Tibial nerve (tissue), 4 donors: ENCODE results near the gene CENPX. TPM values are rescaled to one million over a fixed set of nuclear protein-coding genes. Genes with fewer than 3 reads are reported as not detected.

Experiments
- DNase-seq, 2 donors: peaks; one replicate each; pipeline ENCODE4 v3.0.0-alpha.2; 2019; ENCODE audit warnings: low spot score in 2 of 2
- H3K27ac ChIP-seq, 4 donors: fragments of 200-600 bp; sonication (generic) in 3 of 4; one replicate each; pipeline ENCODE4 v1.5.1; 2017 to 2019; ENCODE audit warnings: mild to moderate bottlenecking in 1 of 4
- H3K27me3 ChIP-seq, 2 donors: fragments of 200-600 bp; sonication (generic) in 1 of 2; one replicate each; pipeline versions ENCODE4 v1.5.1 to v1.6.0; 2017 to 2019
- H3K36me3 ChIP-seq, 3 donors: fragments of 200-600 bp; sonication (generic); one replicate each; pipeline ENCODE4 v1.5.1; 2018 to 2019
- H3K4me1 ChIP-seq, 4 donors: fragments of 200-600 bp; sonication (generic) in 3 of 4; one replicate each; pipeline ENCODE4 v1.5.1; 2017 to 2019
- H3K4me3 ChIP-seq, 4 donors: fragments of 200-600 bp; sonication (generic) in 3 of 4; one replicate each; pipeline ENCODE4 v1.5.1; 2017 to 2019; ENCODE audit warnings: mild to moderate bottlenecking in 1 of 4, moderate library complexity in 1 of 4
- H3K9me3 ChIP-seq, 4 donors: fragments of 200-600 bp; sonication (generic) in 3 of 4; one replicate each; pipeline ENCODE4 v1.5.1; 2017 to 2019
- CTCF ChIP-seq, 5 experiments: fragments of 200-600 bp in 3 of 5; fragments of 450-650 bp in 2 of 5; sonication (generic) in 3 of 5; IDR thresholded peaks; one replicate each; pipeline ENCODE4 v1.5.1; 2016 to 2019; ENCODE audit warnings: antibody characterized with exemption in 5 of 5, mild to moderate bottlenecking in 3 of 5, moderate library complexity in 2 of 5
- EP300 ChIP-seq, 2 donors: sonication (generic); formaldehyde crosslinking; IDR thresholded peaks; one replicate each; pipeline ENCODE4 v1.6.1; 2017; ENCODE audit warnings: antibody characterized with exemption in 2 of 2, mild to moderate bottlenecking in 1 of 2
- POLR2A ChIP-seq, 2 donors: fragments of 450-650 bp; IDR thresholded peaks; one replicate each; pipeline ENCODE4 v1.6.1; 2017; ENCODE audit warnings: antibody characterized with exemption in 2 of 2, mild to moderate bottlenecking in 2 of 2, moderate library complexity in 2 of 2
- WGBS, 2 donors: methylation state at CpG; one replicate each; pipeline ENCODE4 v1.1.5; 2018; 5-methylcytosine and 5-hydroxymethylcytosine counted together
- total RNA-seq, 4 donors: library from RNA; depleted of rRNA; stranded (reverse); fragments of >200 nt; gene quantifications; one replicate each; pipeline ENCODE4 v1.1.0, GENCODE V29; 2016

CENPX gene
- total RNA-seq, 4 donors from 2014 or later: 69.9 to 143 (median 78.0) TPM

GRCh38 chr17:82054351-82055022, 31.8 kb upstream of the CENPX start:
- H3K4me1 ChIP-seq: peaks cover 3 to 47% (median 19%) of the 10 kb centered on the region in 4 donors
- no peak overlapping the region for H3K4me3 ChIP-seq
- 87 to 88% methylated on average over 27 to 35 of the region's 38 CpGs for WGBS, 2 donors

GRCh38 chr17:82053556-82054263, 31.0 kb upstream of the CENPX start:
- H3K4me3 ChIP-seq: no peak overlapping the region
- WGBS, 2 donors: 90 to 91% methylated on average over 18 to 26 of the region's 28 CpGs

More at GRCh38 chr17:82054351-82055022, 31.8 kb upstream of the CENPX start:
- H3K27ac ChIP-seq: no peak overlapping the region
- H3K36me3 ChIP-seq: peaks cover 0 to 76% (median 25%) of the 10 kb centered on the region in 3 donors
- H3K9me3 ChIP-seq: no peaks in the 10 kb centered on the region
- DNase-seq: no peak
- no peak for TF ChIP-seq EP300 (IDR thresholded peaks at IDR 0.05)
- no peak for TF ChIP-seq POLR2A (IDR thresholded peaks at IDR 0.05)
- no peaks in the 10 kb centered on the region for H3K27me3 ChIP-seq

GRCh38 chr17:82053130-82053529, 30.5 kb upstream of the CENPX start:
- no peaks in the 10 kb centered on the region for H3K9me3 ChIP-seq
- peak overlapping the region in 1 of 4 donors; percentile 90 for H3K27ac ChIP-seq
- TF ChIP-seq CTCF (IDR thresholded peaks at IDR 0.05) (no peak), POLR2A (IDR thresholded peaks at IDR 0.05) (no peak), EP300 (IDR thresholded peaks at IDR 0.05) (no peak)
- H3K36me3 ChIP-seq: peaks cover 0 to 76% (median 23%) of the 10 kb centered on the region in 3 donors
- H3K4me1 ChIP-seq: peaks cover 3 to 61% (median 19%) of the 10 kb centered on the region in 4 donors
- DNase-seq: no peak
- no peaks in the 10 kb centered on the region for H3K27me3 ChIP-seq
- WGBS, 2 donors: 87 to 90% methylated on average over 12 to 19 of the region's 19 CpGs
- H3K4me3 ChIP-seq: peak overlapping the region in 2 of 4 donors; percentile 69 to 95

More at GRCh38 chr17:82053556-82054263, 31.0 kb upstream of the CENPX start:
- no peak for TF ChIP-seq POLR2A (IDR thresholded peaks at IDR 0.05)
- no peak for TF ChIP-seq EP300 (IDR thresholded peaks at IDR 0.05)
- no peak for TF ChIP-seq CTCF (IDR thresholded peaks at IDR 0.05)
- Histone ChIP-seq H3K27me3 (no peaks in the 10 kb centered on the region), H3K9me3 (no peaks in the 10 kb centered on the region), H3K4me1 (peaks cover 3 to 55% (median 19%) of the 10 kb centered on the region in 4 donors), H3K36me3 (peaks cover 0 to 76% (median 23%) of the 10 kb centered on the region in 3 donors), H3K27ac (no peak overlapping the region)
- no peak for DNase-seq

GRCh38 chr17:82052638-82053059, 30.0 kb upstream of the CENPX start:
- Histone ChIP-seq H3K36me3 (peaks cover 3 to 76% (median 23%) of the 10 kb centered on the region in 3 donors), H3K9me3 (no peaks in the 10 kb centered on the region), H3K4me3 (peak overlapping the region; percentile 69 to 95 (median 78)), H3K27ac (peak overlapping the region in 3 of 4 donors; percentile 15 to 90 (median 71)), H3K4me1 (peaks cover 3 to 62% (median 19%) of the 10 kb centered on the region in 4 donors), H3K27me3 (no peaks in the 10 kb centered on the region)
- WGBS, 2 donors: 26 to 30% methylated on average over 18 of the region's 19 CpGs
- DNase-seq: no peak
- no peak for TF ChIP-seq POLR2A (IDR thresholded peaks at IDR 0.05)
- no peak for TF ChIP-seq CTCF (IDR thresholded peaks at IDR 0.05)
- TF ChIP-seq EP300 (IDR thresholded peaks at IDR 0.05): no peak

- Histone ChIP-seq H3K4me1 (peaks cover 3 to 62% (median 19%) of the 10 kb centered on the region in 4 donors), H3K27me3 (no peaks in the 10 kb centered on the region), H3K4me3 (peak within 1 kb of the TSS; percentile 69 to 95 (median 78)), H3K27ac (peak within 1 kb of the TSS; percentile 65 to 90 (median 72)), H3K9me3 (no peaks in the 10 kb centered on the region), H3K36me3 (peaks cover 3 to 76% (median 18%) of the 10 kb centered on the region in 3 donors)
- WGBS, 2 donors: 0 to 2% methylated on average over 8 to 13 of the region's 94 CpGs
- TF ChIP-seq CTCF (IDR thresholded peaks at IDR 0.05) (peak in 1 of 5 experiments; percentile 8), POLR2A (IDR thresholded peaks at IDR 0.05) (peak; percentile 9 to 47), EP300 (IDR thresholded peaks at IDR 0.05) (peak in 1 of 2 donors; percentile 48)
- peak; percentile 64 to 66 for DNase-seq
Measured at GRCh38 chr17:82051776-82052637, 29.3 kb upstream of the CENPX start, which contains the start of the genes GPS1 and RFNG. GPS1 (plus strand) TSS chr17:82051898; CDS start chr17:82051932, 34 bp downstream. RFNG (minus strand) TSS chr17:82051811; CDS start chr17:82051766, 45 bp downstream.
